Spleen (tissue), 11 donors: ENCODE data around the gene ERCC1. TPM values are rescaled to one million over a fixed set of nuclear protein-coding genes. Genes with fewer than 3 reads are reported as not detected.

Experiments
- DNase-seq: peaks from one replicate; pipeline ENCODE4 v3.0.0-alpha.2; 2020
- H3K27ac ChIP-seq, 8 donors: fragments of 200-600 bp; sonication (generic) in 7 of 8; 1 replicate in 4 of 8; 2 replicates in 4 of 8; pipeline versions ENCODE4 v1.5.0 to v1.8.0; 2016 to 2021; ENCODE audit warnings: inconsistent platforms in 4 of 8, mild to moderate bottlenecking in 4 of 8, moderate library complexity in 1 of 8
- H3K27me3 ChIP-seq, 7 donors: fragments of 200-600 bp; sonication (generic) in 6 of 7; replicated peaks in 1 of 7; 1 replicate in 4 of 7; 2 replicates in 3 of 7; pipeline versions ENCODE4 v1.5.0 to v1.8.0; 2016 to 2021; ENCODE audit warnings: inconsistent platforms in 3 of 7, mild to moderate bottlenecking in 1 of 7
- H3K36me3 ChIP-seq, 6 donors: fragments of 200-600 bp; sonication (generic) in 5 of 6; 1 replicate in 4 of 6; 2 replicates in 2 of 6; pipeline versions ENCODE4 v1.5.0 to v1.8.0; 2016 to 2021; ENCODE audit warnings: inconsistent platforms in 2 of 6
- H3K4me1 ChIP-seq, 6 donors: fragments of 200-600 bp; sonication (generic) in 5 of 6; 1 replicate in 3 of 6; 2 replicates in 3 of 6; pipeline versions ENCODE4 v1.5.0 to v1.8.0; 2016 to 2021; ENCODE audit warnings: inconsistent platforms in 3 of 6
- H3K4me3 ChIP-seq, 8 donors: fragments of 200-600 bp; sonication (generic) in 7 of 8; 1 replicate in 4 of 8; 2 replicates in 4 of 8; pipeline versions ENCODE4 v1.5.0 to v1.8.0; 2016 to 2021; ENCODE audit warnings: inconsistent platforms in 4 of 8, mild to moderate bottlenecking in 4 of 8, moderate library complexity in 2 of 8
- H3K9me3 ChIP-seq, 8 donors: fragments of 200-600 bp; sonication (generic) in 7 of 8; 1 replicate in 4 of 8; 2 replicates in 4 of 8; pipeline versions ENCODE4 v1.5.0 to v1.8.0; 2016 to 2021; ENCODE audit warnings: inconsistent platforms in 4 of 8
- POLR2A ChIP-seq, 3 donors: fragments of 450-650 bp; IDR thresholded peaks; one replicate each; pipeline ENCODE4 v1.5.1; 2017; ENCODE audit warnings: antibody characterized with exemption in 3 of 3, mild to moderate bottlenecking in 1 of 3
- POLR2AphosphoS5 ChIP-seq, 3 donors: sonication (generic); formaldehyde crosslinking; IDR thresholded peaks; one replicate each; pipeline ENCODE4 v1.5.1; 2017; ENCODE audit warnings: antibody characterized with exemption in 3 of 3
- WGBS, 5 donors: extraction: QIAGEN DNeasy Blood & Tissue Kit in 3 of 5; methylation state at CpG; one replicate each; pipeline versions ENCODE4 v1.1.5 to v1.1.7; 2013 to 2018; 5-methylcytosine and 5-hydroxymethylcytosine counted together
- intact Hi-C: fragments of 100-400 bp; cut with DNase I; formaldehyde crosslinking; loops from one replicate; pipeline ENCODE4 v1.15.0; 2023; ENCODE audit warnings: low total_unique reads
- polyA plus RNA-seq, 3 donors: library from polyadenylated mRNA; stranded (reverse); fragments of 200-250 nt; gene quantifications; one replicate each; pipeline ENCODE4 v1.2.1, GENCODE V29; 2013
- total RNA-seq, 7 donors: library from RNA; depleted of rRNA in 3 of 7; stranded (reverse); fragments of >200 nt in 3 of 7; fragmentation: NEBNext Ultra II Directional in 4 of 7; extraction: Animal tissue kit (Norgen Biotek cat#: 25700) in 4 of 7; gene quantifications; one replicate each; pipeline versions ENCODE4 v1.1.0 to v1.2.1, GENCODE V29; 2016 to 2021
- TF ChIP-seq, protein P1 (sequence below), 11 experiments: fragments of 200-600 bp in 7 of 11; fragments of 450-650 bp in 4 of 11; sonication (generic) in 4 of 11; IDR thresholded peaks in 8 of 11; conservative IDR thresholded peaks in 3 of 11; 1 replicate in 7 of 11; 2 replicates in 4 of 11; pipeline versions ENCODE4 v1.4.0 to v1.8.0; 2016 to 2021; ENCODE audit warnings: antibody characterized with exemption in 11 of 11, inconsistent platforms in 4 of 11, mild to moderate bottlenecking in 1 of 11
- donor health status: healthy with polysubstance abuse.
- donor health status: DM: no; HTN: no; CAD: no; lungs with moderate emphysema.
- donor health status: DM: no; HTN: no; CAD: no.
- donor health status: Bipolar disorder and iron deficiency.
- donor health status: healthy.
- donor health status: DM: no; HTN: no; CAD: no.
- donor health status: DM: yes; HTN: yes; CAD: no.

ERCC1 gene
- total and polyA plus RNA-seq, 10 donors, result 45.3 to 69.4 (median 54.1) TPM

DNA sequence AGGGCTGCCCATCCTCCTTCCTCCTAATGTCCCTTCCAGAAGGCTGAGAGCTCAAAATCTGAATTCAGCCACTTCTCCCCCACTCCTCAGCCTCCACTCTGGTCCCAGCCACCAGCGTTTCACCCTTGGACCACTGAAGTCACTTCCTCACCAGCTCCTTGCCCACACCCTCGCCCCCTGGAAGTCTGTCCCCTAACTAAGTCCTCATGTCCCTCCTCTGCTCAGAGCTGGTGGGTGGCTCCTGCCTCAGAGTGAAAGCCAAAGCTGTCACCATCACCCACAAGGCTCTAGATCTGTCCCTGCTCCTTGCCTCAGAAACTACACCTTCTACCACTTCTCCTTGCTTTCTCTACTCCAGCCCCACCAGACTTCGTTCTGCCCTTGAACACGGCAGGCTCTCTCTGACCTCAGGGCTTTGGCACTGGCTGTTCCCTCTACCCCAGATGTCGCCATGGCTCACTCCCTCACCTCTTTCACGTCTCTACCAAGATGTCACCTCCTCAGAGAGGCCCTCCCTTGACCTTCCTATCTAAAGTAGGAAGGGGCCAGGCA lies 1.7 kb downstream of the ERCC1 start:
- no peak for TF ChIP-seq POLR2AphosphoS5 (IDR thresholded peaks at IDR 0.05)
- H3K27me3 ChIP-seq, result peaks cover 0 to 2% (median 0%) of the 10 kb centered on the region in 7 donors
- no peaks in the 10 kb centered on the region for H3K9me3 ChIP-seq
- peaks cover 0 to 56% (median 20%) of the 10 kb centered on the region in 6 donors for H3K36me3 ChIP-seq
- peak overlapping the region in 2 of 8 donors; percentile 38 to 95 for H3K27ac ChIP-seq
- no peak for DNase-seq
- peaks cover 20 to 80% (median 61%) of the 10 kb centered on the region in 6 donors for H3K4me1 ChIP-seq
- intact Hi-C loops, result no loop called here
- WGBS, 5 donors, result 68 to 84% (median 81%) methylated on average over 6 of the region's 6 CpGs
- no peak overlapping the region for H3K4me3 ChIP-seq

DNA sequence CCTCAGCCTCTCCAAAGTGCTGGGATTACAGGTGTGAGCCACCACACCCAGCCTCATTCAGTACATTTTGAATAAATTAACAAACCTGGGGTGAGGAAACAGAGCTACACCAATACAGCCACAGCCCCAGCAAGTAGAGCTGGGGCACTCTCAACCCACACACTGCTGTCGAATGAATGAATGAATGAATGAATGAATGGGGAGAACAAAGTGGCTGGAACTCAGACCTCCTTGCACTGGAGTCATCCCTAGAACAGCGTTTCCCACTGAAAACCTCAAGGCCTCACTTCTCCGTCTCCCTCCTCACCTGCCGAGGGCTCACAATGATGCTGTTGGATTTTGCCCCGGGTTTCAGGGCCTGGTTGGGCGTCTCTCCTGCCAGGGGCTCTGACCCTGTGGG lies 2.8 kb downstream of the ERCC1 start:
- intact Hi-C loops, result no loop called here
- H3K36me3 ChIP-seq, result peaks cover 0 to 68% (median 31%) of the 10 kb centered on the region in 6 donors
- peaks cover 20 to 79% (median 61%) of the 10 kb centered on the region in 6 donors for H3K4me1 ChIP-seq

DNA sequence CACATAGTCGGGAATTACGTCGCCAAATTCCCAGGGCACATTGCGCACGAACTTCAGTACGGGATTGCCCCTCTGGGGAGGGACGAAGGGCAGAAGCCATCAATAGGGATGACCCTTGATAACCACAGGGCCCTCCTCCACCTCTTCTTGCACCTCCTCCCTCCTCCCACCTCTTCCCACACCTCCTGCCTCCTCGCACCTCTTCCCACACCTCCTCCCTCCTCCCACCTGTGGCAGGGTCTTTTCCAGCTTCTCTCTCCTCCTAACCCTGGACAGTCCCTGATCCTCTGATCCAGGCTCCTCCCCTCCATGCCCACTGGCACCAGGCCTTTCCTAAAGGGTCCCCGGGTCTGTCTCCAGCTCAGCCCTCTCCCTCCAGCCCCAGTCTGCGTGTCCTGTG lies 3.4 kb downstream of the ERCC1 start:
- intact Hi-C loops, result no loop called here
- peak overlapping the region in 3 of 8 donors; percentile 68 to 81 (median 77) for H3K27ac ChIP-seq
- peaks cover 0 to 73% (median 33%) of the 10 kb centered on the region in 6 donors for H3K36me3 ChIP-seq
- no peaks in the 10 kb centered on the region for H3K27me3 ChIP-seq
- 86 to 90% (median 89%) methylated on average over 10 of the region's 10 CpGs for WGBS, 5 donors
- H3K4me3 ChIP-seq, result no peak overlapping the region
- TF ChIP-seq POLR2AphosphoS5 (IDR thresholded peaks at IDR 0.05) (no peak), POLR2A (IDR thresholded peaks at IDR 0.05) (no peak)
- TF ChIP-seq, protein P1, sequence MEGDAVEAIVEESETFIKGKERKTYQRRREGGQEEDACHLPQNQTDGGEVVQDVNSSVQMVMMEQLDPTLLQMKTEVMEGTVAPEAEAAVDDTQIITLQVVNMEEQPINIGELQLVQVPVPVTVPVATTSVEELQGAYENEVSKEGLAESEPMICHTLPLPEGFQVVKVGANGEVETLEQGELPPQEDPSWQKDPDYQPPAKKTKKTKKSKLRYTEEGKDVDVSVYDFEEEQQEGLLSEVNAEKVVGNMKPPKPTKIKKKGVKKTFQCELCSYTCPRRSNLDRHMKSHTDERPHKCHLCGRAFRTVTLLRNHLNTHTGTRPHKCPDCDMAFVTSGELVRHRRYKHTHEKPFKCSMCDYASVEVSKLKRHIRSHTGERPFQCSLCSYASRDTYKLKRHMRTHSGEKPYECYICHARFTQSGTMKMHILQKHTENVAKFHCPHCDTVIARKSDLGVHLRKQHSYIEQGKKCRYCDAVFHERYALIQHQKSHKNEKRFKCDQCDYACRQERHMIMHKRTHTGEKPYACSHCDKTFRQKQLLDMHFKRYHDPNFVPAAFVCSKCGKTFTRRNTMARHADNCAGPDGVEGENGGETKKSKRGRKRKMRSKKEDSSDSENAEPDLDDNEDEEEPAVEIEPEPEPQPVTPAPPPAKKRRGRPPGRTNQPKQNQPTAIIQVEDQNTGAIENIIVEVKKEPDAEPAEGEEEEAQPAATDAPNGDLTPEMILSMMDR (IDR thresholded peaks at IDR 0.05 in 8 of 11, conservative IDR thresholded peaks at IDR 0.05 in 3 of 11), result no peak
- no peaks in the 10 kb centered on the region for H3K9me3 ChIP-seq
- peaks cover 20 to 74% (median 58%) of the 10 kb centered on the region in 6 donors for H3K4me1 ChIP-seq
- no peak for DNase-seq

More for the DNA sequence above, 2.8 kb downstream of the ERCC1 start:
- TF ChIP-seq, protein P1 (IDR thresholded peaks at IDR 0.05 in 8 of 11, conservative IDR thresholded peaks at IDR 0.05 in 3 of 11), result no peak
- TF ChIP-seq POLR2AphosphoS5 (IDR thresholded peaks at IDR 0.05) (no peak), POLR2A (IDR thresholded peaks at IDR 0.05) (no peak)
- no peaks in the 10 kb centered on the region for H3K9me3 ChIP-seq
- H3K27ac ChIP-seq, result peak overlapping the region in 1 of 8 donors; percentile 81
- 84 to 93% (median 92%) methylated on average over 6 of the region's 6 CpGs for WGBS, 5 donors
- H3K27me3 ChIP-seq, result no peaks in the 10 kb centered on the region
- DNase-seq, result no peak
- no peak overlapping the region for H3K4me3 ChIP-seq

DNA sequence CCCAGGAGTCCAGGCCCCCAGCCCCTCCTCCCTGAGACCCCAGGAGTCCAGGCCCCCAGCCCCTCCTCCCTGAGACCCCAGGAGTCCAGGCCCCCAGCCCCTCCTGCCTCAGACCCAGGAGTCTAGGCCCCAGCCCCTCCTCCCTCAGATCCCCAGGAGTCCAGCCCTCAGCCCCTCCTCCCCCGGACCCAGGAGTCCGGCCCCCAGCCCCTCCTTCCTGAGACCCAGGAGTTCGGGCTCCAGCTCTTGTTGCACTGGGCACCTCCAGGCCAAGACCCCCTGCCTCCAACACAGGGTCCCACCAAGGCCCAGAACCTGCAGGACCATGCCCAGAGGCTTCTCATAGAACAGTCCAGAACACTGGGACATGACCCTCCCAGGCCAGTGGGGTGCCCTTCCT lies 3.8 kb downstream of the ERCC1 start:
- intact Hi-C loops, result no loop called here
- no peak for DNase-seq
- peak overlapping the region in 5 of 8 donors; percentile 63 to 81 (median 69) for H3K27ac ChIP-seq
- 17 to 65% (median 31%) methylated on average over 1 to 3 of the region's 3 CpGs for WGBS, 5 donors
- H3K9me3 ChIP-seq, result no peaks in the 10 kb centered on the region
- H3K4me1 ChIP-seq, result peaks cover 20 to 69% (median 54%) of the 10 kb centered on the region in 6 donors
- peaks cover 0 to 78% (median 33%) of the 10 kb centered on the region in 6 donors for H3K36me3 ChIP-seq
- TF ChIP-seq POLR2A (IDR thresholded peaks at IDR 0.05) (no peak), POLR2AphosphoS5 (IDR thresholded peaks at IDR 0.05) (no peak)
- TF ChIP-seq, protein P1 (IDR thresholded peaks at IDR 0.05 in 8 of 11, conservative IDR thresholded peaks at IDR 0.05 in 3 of 11), result no peak
- peak overlapping the region in 1 of 8 donors; percentile 32 for H3K4me3 ChIP-seq
- H3K27me3 ChIP-seq, result no peaks in the 10 kb centered on the region
